WTC11 (cell line): ENCODE results near the gene LCLAT1. TPM values are rescaled to one million over a fixed set of nuclear protein-coding genes. Genes with fewer than 3 reads are reported as not detected.

Experiments used
- ATAC-seq: fragments of 200-7000 bp; cut with Tn5 transposase; 2 replicates; pipeline ENCODE4 v1.10.0; 2021; ENCODE audit warnings: mild to moderate bottlenecking, moderate library complexity
- CTCF ChIA-PET: fragments of 300-600 bp; sonication (Branson Sonifier 250); formaldehyde crosslinking; loops from one replicate; lab custom pipeline; 2021; ENCODE audit warnings: antibody characterized with exemption; lab: Charles Lee
- POLR2A ChIA-PET: fragments of 350-600 bp; sonication (Branson Sonifier 250); formaldehyde crosslinking; loops from one replicate; lab custom pipeline; 2021; ENCODE audit warnings: antibody characterized with exemption; lab: Charles Lee
- DNase-seq: peaks from one replicate; pipeline ENCODE4 v3.0.0; 2021; ENCODE audit warnings: low spot score
- H3K27ac Mint-ChIP-seq: 2 replicates; pipeline ENCODE4 v1.8.0; 2021; ENCODE audit warnings: mixed read lengths
- H3K27me3 Mint-ChIP-seq: 2 replicates; pipeline ENCODE4 v1.8.0; 2021; ENCODE audit warnings: low read depth, mild to moderate bottlenecking, moderate library complexity, mixed read lengths
- H3K36me3 Mint-ChIP-seq: 2 replicates; pipeline ENCODE4 v1.8.0; 2021; ENCODE audit warnings: mixed read lengths
- H3K4me1 Mint-ChIP-seq: 2 replicates; pipeline ENCODE4 v1.8.0; 2022; ENCODE audit warnings: mixed read lengths
- H3K4me3 Mint-ChIP-seq: 2 replicates; pipeline ENCODE4 v1.8.0; 2021; ENCODE audit warnings: mild to moderate bottlenecking, moderate library complexity, mixed read lengths
- H3K9me3 Mint-ChIP-seq: 2 replicates; pipeline ENCODE4 v1.8.0; 2021; ENCODE audit warnings: mixed read lengths
- CREB1 ChIP-seq: sonication (generic); formaldehyde crosslinking; IDR thresholded peaks from 2 replicates; pipeline ENCODE4 v1.8.0; 2023; ENCODE audit warnings: mild to moderate bottlenecking, missing genetic modification reagents
- FOXJ3 ChIP-seq: sonication (generic); formaldehyde crosslinking; IDR thresholded peaks from 2 replicates; pipeline ENCODE4 v1.9.0; 2021; ENCODE audit warnings: missing genetic modification reagents, mild to moderate bottlenecking, borderline replicate concordance
- GABPB1 ChIP-seq: sonication (generic); formaldehyde crosslinking; IDR thresholded peaks from 2 replicates; pipeline ENCODE4 v1.8.1; 2023; ENCODE audit warnings: mild to moderate bottlenecking, missing genetic modification reagents
- GRHL2 ChIP-seq: fragments of 250-450 bp; sonication (Bioruptor Pico); IDR thresholded peaks from 2 replicates; pipeline ENCODE4 v1.8.0; 2022; ENCODE audit warnings: mild to moderate bottlenecking, moderate library complexity; ENCODE audit not compliant: insufficient replicate concordance, severe bottlenecking
- GTF2I ChIP-seq: fragments of 250-450 bp; sonication (Bioruptor Pico); conservative IDR thresholded peaks from 2 replicates; pipeline ENCODE4 v1.4.0; 2021; ENCODE audit warnings: mild to moderate bottlenecking
- JUN ChIP-seq: sonication (generic); formaldehyde crosslinking; IDR thresholded peaks from 2 replicates; pipeline ENCODE4 v1.8.0; 2023; ENCODE audit warnings: mild to moderate bottlenecking, missing genetic modification reagents
- KAT7 ChIP-seq: sonication (generic); formaldehyde crosslinking; IDR thresholded peaks from 2 replicates; pipeline ENCODE4 v1.8.1; 2023; ENCODE audit warnings: missing genetic modification reagents, mild to moderate bottlenecking, borderline replicate concordance
- NFATC4 ChIP-seq: fragments of 250-450 bp; sonication (Bioruptor Pico); IDR thresholded peaks from 2 replicates; pipeline ENCODE4 v1.9.0; 2021; ENCODE audit warnings: mild to moderate bottlenecking
- SMAD3 ChIP-seq: sonication (generic); formaldehyde crosslinking; IDR thresholded peaks from 2 replicates; pipeline ENCODE4 v1.8.0; 2022; ENCODE audit warnings: missing genetic modification reagents, mild to moderate bottlenecking, borderline replicate concordance
- SP1 ChIP-seq: sonication (generic); formaldehyde crosslinking; conservative IDR thresholded peaks from 2 replicates; pipeline ENCODE4 v1.8.1; 2022; ENCODE audit warnings: missing genetic modification reagents
- ZNF263 ChIP-seq: sonication (generic); formaldehyde crosslinking; IDR thresholded peaks from 2 replicates; pipeline ENCODE4 v1.8.1; 2022; ENCODE audit warnings: low read depth, mild to moderate bottlenecking, moderate library complexity, missing genetic modification reagents
- total RNA-seq: library from RNA; stranded (reverse); gene quantifications from 3 replicates; pipeline ENCODE4 v1.2.3, GENCODE V29; 2021
- TF ChIP-seq, protein P1 (sequence below): fragments of 200-600 bp; IDR thresholded peaks from 2 replicates; pipeline ENCODE4 v1.8.0; 2022; ENCODE audit warnings: antibody characterized with exemption
- TF ChIP-seq, protein P2 (sequence below): sonication (generic); formaldehyde crosslinking; IDR thresholded peaks from 2 replicates; pipeline ENCODE4 v1.8.0; 2022; ENCODE audit warnings: missing genetic modification reagents
- TF ChIP-seq, protein P3 (sequence below): fragments of 250-450 bp; sonication (Bioruptor Pico); IDR thresholded peaks from 2 replicates; pipeline ENCODE4 v1.9.0; 2021; ENCODE audit warnings: moderate library complexity, mild to moderate bottlenecking, inconsistent platforms, borderline replicate concordance
- TF ChIP-seq, protein P4 (sequence below): sonication (generic); formaldehyde crosslinking; IDR thresholded peaks from 2 replicates; pipeline ENCODE4 v1.8.1; 2023; ENCODE audit warnings: mild to moderate bottlenecking, missing genetic modification reagents, moderate library complexity

LCLAT1 gene
- total RNA-seq, 1 experiment from 2014 or later: 22.3 TPM

DNA sequence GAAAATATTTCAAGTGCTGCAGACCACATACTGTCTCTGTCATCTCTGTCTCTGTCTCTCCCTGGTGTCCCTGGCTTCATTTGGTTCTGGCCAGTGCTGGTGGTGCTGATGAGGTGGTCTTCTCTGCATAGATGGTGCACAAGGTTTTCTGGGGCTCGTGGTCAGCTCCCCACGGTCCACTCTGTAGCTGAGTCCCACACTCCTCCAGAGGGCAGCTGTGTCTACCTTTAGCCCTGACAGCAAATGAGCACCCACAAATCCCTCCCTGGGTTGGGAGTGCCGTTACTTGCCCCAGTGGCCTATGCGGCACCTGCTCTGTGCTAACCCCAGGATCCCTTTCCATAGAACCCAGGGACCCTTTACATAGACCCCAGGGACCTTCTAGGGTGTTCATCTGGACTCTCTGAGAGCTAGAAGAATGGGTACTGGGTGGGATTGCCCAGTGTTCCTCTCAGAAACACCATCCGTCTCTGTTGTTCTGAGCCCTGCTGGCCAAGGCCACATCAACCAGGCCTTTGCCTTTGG, 230.9 kb downstream of the LCLAT1 start (continued):
- TF ChIP-seq, protein P1, sequence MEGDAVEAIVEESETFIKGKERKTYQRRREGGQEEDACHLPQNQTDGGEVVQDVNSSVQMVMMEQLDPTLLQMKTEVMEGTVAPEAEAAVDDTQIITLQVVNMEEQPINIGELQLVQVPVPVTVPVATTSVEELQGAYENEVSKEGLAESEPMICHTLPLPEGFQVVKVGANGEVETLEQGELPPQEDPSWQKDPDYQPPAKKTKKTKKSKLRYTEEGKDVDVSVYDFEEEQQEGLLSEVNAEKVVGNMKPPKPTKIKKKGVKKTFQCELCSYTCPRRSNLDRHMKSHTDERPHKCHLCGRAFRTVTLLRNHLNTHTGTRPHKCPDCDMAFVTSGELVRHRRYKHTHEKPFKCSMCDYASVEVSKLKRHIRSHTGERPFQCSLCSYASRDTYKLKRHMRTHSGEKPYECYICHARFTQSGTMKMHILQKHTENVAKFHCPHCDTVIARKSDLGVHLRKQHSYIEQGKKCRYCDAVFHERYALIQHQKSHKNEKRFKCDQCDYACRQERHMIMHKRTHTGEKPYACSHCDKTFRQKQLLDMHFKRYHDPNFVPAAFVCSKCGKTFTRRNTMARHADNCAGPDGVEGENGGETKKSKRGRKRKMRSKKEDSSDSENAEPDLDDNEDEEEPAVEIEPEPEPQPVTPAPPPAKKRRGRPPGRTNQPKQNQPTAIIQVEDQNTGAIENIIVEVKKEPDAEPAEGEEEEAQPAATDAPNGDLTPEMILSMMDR: no peak
- TF ChIP-seq ZNF263 (CRISPR knock-in tag) (no peak), GABPB1 (CRISPR knock-in tag) (no peak)
- TF ChIP-seq, protein P2, sequence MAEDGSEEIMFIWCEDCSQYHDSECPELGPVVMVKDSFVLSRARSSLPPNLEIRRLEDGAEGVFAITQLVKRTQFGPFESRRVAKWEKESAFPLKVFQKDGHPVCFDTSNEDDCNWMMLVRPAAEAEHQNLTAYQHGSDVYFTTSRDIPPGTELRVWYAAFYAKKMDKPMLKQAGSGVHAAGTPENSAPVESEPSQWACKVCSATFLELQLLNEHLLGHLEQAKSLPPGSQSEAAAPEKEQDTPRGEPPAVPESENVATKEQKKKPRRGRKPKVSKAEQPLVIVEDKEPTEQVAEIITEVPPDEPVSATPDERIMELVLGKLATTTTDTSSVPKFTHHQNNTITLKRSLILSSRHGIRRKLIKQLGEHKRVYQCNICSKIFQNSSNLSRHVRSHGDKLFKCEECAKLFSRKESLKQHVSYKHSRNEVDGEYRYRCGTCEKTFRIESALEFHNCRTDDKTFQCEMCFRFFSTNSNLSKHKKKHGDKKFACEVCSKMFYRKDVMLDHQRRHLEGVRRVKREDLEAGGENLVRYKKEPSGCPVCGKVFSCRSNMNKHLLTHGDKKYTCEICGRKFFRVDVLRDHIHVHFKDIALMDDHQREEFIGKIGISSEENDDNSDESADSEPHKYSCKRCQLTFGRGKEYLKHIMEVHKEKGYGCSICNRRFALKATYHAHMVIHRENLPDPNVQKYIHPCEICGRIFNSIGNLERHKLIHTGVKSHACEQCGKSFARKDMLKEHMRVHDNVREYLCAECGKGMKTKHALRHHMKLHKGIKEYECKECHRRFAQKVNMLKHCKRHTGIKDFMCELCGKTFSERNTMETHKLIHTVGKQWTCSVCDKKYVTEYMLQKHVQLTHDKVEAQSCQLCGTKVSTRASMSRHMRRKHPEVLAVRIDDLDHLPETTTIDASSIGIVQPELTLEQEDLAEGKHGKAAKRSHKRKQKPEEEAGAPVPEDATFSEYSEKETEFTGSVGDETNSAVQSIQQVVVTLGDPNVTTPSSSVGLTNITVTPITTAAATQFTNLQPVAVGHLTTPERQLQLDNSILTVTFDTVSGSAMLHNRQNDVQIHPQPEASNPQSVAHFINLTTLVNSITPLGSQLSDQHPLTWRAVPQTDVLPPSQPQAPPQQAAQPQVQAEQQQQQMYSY: no peak

DNA sequence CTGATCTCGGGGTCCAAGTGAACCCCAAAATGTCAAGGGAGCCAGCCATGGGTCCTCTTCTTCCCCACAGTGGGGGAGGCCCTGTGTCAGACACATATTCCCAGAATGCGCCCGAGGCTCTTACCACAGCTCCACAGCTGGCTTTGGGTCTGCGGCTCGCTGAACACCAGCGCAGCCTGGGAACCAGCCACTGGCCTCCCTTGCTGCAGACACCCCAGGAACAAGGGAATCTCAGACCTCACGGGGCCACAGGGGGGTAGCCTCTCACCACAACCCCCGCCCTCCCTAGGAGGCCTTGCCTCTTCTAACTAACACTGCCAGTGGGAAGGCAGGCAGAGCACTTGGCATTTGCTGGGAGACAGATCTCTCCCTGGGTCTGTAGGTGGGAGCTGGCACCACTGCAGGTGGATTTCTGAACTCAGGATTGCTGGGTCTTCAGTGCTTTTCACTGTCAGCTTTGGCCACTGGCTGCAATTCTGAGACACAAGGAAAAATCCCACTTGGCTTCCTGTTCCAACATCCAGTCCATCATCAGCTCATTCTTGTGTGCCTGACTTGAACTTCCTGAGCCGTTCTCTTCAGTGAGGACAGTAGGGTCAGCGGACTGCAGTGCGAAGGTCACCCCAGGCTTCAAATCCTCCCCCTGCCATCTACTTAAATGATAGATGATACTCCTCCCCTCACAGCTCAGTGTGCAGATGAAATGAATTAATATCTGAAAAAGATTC, 231.5 kb downstream of the LCLAT1 start:
- Mint-ChIP-seq H3K36me3 (no peaks in the 10 kb centered on the region), H3K27ac (no peak overlapping the region), H3K4me1 (no peaks in the 10 kb centered on the region), H3K4me3 (no peak overlapping the region), H3K9me3 (no peaks in the 10 kb centered on the region), H3K27me3 (no peaks in the 10 kb centered on the region)
- ATAC-seq: no peak
- CTCF ChIA-PET: interaction anchor here (1.2 kb wide), 1 partner anchor 439 kb away, joined by 3 read pairs; no protein-coding TSS in a partner anchor
- DNase-seq: no peak
- POLR2A ChIA-PET: no interaction called here
- TF ChIP-seq, protein P3, sequence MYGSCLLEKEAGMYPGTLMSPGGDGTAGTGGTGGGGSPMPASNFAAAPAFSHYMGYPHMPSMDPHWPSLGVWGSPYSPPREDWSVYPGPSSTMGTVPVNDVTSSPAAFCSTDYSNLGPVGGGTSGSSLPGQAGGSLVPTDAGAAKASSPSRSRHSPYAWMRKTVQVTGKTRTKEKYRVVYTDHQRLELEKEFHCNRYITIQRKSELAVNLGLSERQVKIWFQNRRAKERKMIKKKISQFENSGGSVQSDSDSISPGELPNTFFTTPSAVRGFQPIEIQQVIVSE (CRISPR knock-in tag): no peak
- no peak for TF ChIP-seq JUN (CRISPR knock-in tag)
- TF ChIP-seq GRHL2 (CRISPR knock-in tag): no peak
- TF ChIP-seq NFATC4 (CRISPR knock-in tag): no peak
- TF ChIP-seq FOXJ3 (CRISPR knock-in tag): no peak
- TF ChIP-seq SMAD3 (CRISPR knock-in tag): no peak

DNA sequence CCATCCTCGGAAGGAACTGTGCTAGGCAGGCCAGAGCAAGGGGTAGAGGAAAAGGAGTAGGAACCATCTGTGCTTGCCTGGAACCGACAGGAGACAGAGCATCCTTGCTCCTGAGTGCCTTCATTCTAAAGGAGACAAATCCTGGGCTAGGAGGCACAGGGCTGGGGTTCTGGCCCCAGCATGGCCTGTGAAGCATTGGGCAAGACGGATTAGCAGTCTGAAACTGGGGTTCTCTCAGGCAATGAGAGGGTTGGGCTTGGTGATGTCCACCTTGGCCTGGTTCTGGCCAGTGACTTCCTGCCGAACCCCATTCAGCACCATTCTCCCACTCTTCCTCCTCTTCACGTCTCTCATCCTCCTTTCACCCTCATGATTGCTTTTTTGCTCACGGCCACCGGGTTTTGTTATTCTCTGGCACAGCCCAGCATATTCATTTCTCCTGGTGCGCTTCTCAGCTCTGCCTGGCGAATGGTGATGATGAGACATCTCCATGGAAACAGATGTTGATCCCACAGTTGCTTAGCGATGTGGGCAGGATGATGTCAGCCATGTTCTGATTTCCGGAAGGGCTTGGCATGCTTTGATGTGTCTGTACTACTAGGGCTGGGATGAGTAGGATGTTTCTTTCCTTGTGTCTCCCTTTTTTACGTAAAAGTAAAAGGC, 232.5 kb downstream of the LCLAT1 start:
- DNase-seq (no peak), ATAC-seq (no peak)
- no peak overlapping the region for H3K4me3 Mint-ChIP-seq
- H3K36me3 Mint-ChIP-seq: no peaks in the 10 kb centered on the region
- ChIA-PET CTCF (no interaction called here), POLR2A (no interaction called here)
- no peaks in the 10 kb centered on the region for H3K9me3 Mint-ChIP-seq
- no peaks in the 10 kb centered on the region for H3K27me3 Mint-ChIP-seq
- no peak for TF ChIP-seq GTF2I
- no peak for TF ChIP-seq SP1 (CRISPR knock-in tag)
- no peak for TF ChIP-seq KAT7 (CRISPR knock-in tag)
- TF ChIP-seq, protein P4, sequence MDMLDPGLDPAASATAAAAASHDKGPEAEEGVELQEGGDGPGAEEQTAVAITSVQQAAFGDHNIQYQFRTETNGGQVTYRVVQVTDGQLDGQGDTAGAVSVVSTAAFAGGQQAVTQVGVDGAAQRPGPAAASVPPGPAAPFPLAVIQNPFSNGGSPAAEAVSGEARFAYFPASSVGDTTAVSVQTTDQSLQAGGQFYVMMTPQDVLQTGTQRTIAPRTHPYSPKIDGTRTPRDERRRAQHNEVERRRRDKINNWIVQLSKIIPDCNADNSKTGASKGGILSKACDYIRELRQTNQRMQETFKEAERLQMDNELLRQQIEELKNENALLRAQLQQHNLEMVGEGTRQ (CRISPR knock-in tag): no peak
- TF ChIP-seq CREB1 (CRISPR knock-in tag): no peak
- H3K4me1 Mint-ChIP-seq: peaks cover 4% of the 10 kb centered on the region
- no peak overlapping the region for H3K27ac Mint-ChIP-seq
